Upper lobe of right lung (tissue), 1 donor: ENCODE data around the gene GATAD2A. TPM values are rescaled to one million over a fixed set of nuclear protein-coding genes. Genes with fewer than 3 reads are reported as not detected.

Experiments
- ATAC-seq: fragments of 200-7000 bp; cut with Tn5 transposase; one replicate; pipeline ENCODE4 v1.9.1; 2020; ENCODE audit warnings: mild to moderate bottlenecking, moderate library complexity
- DNase-seq: peaks from one replicate; pipeline ENCODE4 v3.0.0-alpha.2; 2020
- H3K27ac ChIP-seq: fragments of 200-600 bp; one replicate; pipeline ENCODE4 v1.8.0; 2022
- H3K27me3 ChIP-seq: fragments of 200-600 bp; one replicate; pipeline ENCODE4 v1.8.0; 2022; ENCODE audit warnings: mild to moderate bottlenecking
- H3K36me3 ChIP-seq: fragments of 200-600 bp; one replicate; pipeline ENCODE4 v1.8.0; 2022
- H3K4me1 ChIP-seq: fragments of 200-600 bp; one replicate; pipeline ENCODE4 v1.8.0; 2022
- H3K4me3 ChIP-seq: fragments of 200-600 bp; one replicate; pipeline ENCODE4 v1.8.0; 2022; ENCODE audit warnings: mild to moderate bottlenecking
- H3K9me3 ChIP-seq: fragments of 200-600 bp; one replicate; pipeline ENCODE4 v1.8.0; 2022
- intact Hi-C: fragments of 100-400 bp; cut with DNase I; formaldehyde crosslinking; loops from one replicate; pipeline ENCODE4 v1.11.0; 2022
- total RNA-seq: library from RNA; stranded (reverse); fragmentation: NEBNext Ultra II Directional; extraction: Animal tissue kit (Norgen Biotek cat#: 25700); gene quantifications from one replicate; pipeline ENCODE4 v1.2.1, GENCODE V29; 2021
- TF ChIP-seq, protein P1 (sequence below): fragments of 200-600 bp; IDR thresholded peaks from one replicate; pipeline ENCODE4 v1.8.0; 2022; ENCODE audit warnings: antibody characterized with exemption
- donor health status: DM: no; HTN: yes; CAD: no; lungs with severe emphysema.

Gene GATAD2A
- total RNA-seq, 1 donor from 2014 or later = 85.8 TPM

DNA sequence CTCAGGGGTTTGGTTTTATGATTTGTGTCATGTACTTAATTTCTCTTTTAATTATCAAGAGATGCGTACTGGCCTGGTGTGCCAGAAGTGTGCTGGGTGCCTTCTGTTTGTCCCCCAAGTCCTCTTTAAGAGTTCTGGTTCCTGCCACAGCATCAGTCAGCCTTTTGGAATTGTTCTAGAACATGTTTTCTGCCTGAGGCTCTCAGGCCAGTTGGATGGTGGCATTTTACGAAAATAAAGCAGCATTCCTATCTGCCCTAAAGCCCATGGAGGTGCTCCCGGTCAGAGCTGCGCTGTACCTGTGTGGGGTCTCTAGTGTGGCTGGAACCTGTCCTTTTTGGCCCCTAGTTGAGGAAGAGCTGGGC lies 55.8 kb downstream of the GATAD2A start:
- peak overlapping the region; percentile 82 for H3K27ac ChIP-seq
- peak overlapping the region; percentile 6 for H3K4me3 ChIP-seq
- H3K4me1 ChIP-seq = peaks cover 78% of the 10 kb centered on the region
- no peak for ATAC-seq
- intact Hi-C loops = no loop called here
- no peaks in the 10 kb centered on the region for H3K9me3 ChIP-seq
- no peaks in the 10 kb centered on the region for H3K27me3 ChIP-seq
- H3K36me3 ChIP-seq = peaks cover 14% of the 10 kb centered on the region
- TF ChIP-seq, protein P1, sequence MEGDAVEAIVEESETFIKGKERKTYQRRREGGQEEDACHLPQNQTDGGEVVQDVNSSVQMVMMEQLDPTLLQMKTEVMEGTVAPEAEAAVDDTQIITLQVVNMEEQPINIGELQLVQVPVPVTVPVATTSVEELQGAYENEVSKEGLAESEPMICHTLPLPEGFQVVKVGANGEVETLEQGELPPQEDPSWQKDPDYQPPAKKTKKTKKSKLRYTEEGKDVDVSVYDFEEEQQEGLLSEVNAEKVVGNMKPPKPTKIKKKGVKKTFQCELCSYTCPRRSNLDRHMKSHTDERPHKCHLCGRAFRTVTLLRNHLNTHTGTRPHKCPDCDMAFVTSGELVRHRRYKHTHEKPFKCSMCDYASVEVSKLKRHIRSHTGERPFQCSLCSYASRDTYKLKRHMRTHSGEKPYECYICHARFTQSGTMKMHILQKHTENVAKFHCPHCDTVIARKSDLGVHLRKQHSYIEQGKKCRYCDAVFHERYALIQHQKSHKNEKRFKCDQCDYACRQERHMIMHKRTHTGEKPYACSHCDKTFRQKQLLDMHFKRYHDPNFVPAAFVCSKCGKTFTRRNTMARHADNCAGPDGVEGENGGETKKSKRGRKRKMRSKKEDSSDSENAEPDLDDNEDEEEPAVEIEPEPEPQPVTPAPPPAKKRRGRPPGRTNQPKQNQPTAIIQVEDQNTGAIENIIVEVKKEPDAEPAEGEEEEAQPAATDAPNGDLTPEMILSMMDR = no peak
- no peak for DNase-seq

DNA sequence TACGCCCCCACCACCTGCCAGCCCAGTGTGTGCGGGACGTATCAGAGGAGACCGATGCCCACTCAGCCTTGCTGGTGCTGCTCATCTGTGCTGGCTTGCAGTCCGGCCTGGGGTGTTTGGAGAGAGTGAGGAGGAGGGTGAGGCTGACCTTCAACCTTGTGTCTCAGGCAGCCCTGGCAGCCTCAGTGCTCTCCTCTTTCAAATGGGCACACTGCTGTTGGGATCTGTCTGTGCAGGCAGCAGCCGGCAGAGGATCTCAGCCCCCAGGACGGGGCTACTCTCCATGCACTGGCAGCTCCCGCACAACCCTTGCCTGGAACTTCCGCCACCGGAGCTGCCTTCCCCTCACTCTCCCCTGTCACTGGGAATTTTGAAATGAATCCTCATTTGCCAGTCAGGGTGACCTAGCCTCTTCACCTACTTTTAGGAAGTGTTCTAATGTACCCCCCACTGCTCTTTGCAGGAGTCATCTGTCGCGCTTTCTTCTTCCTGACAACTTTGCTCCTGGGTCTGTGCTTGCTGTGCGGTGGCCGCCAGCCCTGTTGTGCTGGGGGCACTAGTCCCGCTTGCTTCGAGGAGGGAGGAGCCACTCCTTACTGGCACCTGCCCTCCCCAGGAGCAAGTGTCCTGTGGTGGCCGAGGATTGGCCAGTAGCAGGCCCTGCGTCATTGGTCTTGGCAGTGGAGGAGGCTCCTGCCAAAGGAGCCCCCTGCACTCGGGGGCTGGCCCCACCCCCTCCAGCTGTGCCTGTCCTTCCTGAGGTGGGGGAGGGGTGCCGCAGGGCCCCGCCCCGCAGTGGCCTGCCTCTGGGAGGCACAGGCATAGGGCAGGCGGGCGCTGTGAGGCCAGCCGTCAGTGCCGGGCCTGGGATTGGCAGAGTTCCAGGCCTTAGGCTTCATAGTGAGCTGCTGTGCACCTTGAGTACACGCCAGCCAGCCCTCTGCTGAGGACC lies 56.5 kb downstream of the GATAD2A start:
- intact Hi-C loops = no loop called here
- no peaks in the 10 kb centered on the region for H3K27me3 ChIP-seq
- DNase-seq (peak; percentile 75), ATAC-seq (peak; percentile 51)
- H3K4me1 ChIP-seq = peaks cover 78% of the 10 kb centered on the region
- TF ChIP-seq, protein P1 = no peak
- no peaks in the 10 kb centered on the region for H3K9me3 ChIP-seq
- H3K27ac ChIP-seq = peak overlapping the region; percentile 82
- peak overlapping the region; percentile 4 for H3K4me3 ChIP-seq
- peaks cover 21% of the 10 kb centered on the region for H3K36me3 ChIP-seq

DNA sequence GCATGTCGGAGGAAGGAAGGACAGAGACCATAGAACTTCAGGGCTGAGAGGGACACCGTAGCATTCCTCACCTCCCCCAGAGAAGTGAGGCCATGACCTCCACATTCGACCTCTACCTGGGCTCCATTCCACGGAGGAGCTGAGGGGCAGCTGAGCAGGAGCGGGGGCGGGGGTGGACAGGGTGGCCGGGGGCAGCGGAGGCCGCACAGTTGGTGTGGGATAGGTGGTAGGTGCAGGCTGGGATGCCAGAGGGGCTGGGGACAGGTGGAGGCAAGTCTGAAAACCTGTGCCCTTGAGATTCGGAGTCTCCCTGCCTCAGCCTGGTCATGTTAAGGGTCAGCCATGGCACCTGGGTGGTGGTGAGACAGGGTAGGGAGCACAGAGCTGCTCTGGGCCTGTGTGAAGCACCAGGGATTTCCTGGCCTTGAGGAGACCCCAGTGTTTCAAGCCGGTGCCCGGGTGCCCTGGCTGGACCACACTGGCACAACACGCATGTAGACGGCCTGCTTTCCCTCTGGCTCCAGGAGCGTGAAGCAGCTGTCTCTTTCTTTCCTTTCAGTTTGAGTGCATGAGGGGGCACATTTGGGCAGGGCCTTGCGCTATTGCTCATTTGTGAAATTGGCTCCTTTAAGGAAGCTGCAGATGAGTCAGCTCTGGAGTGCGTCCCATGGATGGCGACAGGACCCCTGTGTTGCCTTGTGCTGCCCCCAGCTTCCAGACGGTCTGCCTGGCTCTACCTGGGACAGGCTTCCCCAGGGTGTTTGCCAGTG lies 58.1 kb downstream of the GATAD2A start:
- peaks cover 7% of the 10 kb centered on the region for H3K9me3 ChIP-seq
- TF ChIP-seq, protein P1 = no peak
- H3K36me3 ChIP-seq = peaks cover 27% of the 10 kb centered on the region
- H3K4me1 ChIP-seq = peaks cover 66% of the 10 kb centered on the region
- ATAC-seq (peak; percentile 1), DNase-seq (no peak)
- no peak overlapping the region for H3K4me3 ChIP-seq
- intact Hi-C loops = no loop called here
- H3K27ac ChIP-seq = peak overlapping the region; percentile 82
- no peaks in the 10 kb centered on the region for H3K27me3 ChIP-seq

GRCh38 chr19:19464339-19465098 lies 59.0 kb downstream of the GATAD2A start:
- no peak overlapping the region for H3K4me3 ChIP-seq
- H3K27me3 ChIP-seq = no peaks in the 10 kb centered on the region
- H3K36me3 ChIP-seq = peaks cover 29% of the 10 kb centered on the region
- peak overlapping the region; percentile 82 for H3K27ac ChIP-seq
- intact Hi-C loops = no loop called here
- H3K9me3 ChIP-seq = peaks cover 10% of the 10 kb centered on the region
- ATAC-seq (peak; percentile 4), DNase-seq (no peak)
- TF ChIP-seq, protein P1 = no peak
- H3K4me1 ChIP-seq = peaks cover 56% of the 10 kb centered on the region

GRCh38 chr19:19465436-19466070 lies 60.1 kb downstream of the GATAD2A start:
- no peak overlapping the region for H3K27ac ChIP-seq
- peaks cover 10% of the 10 kb centered on the region for H3K9me3 ChIP-seq
- peaks cover 29% of the 10 kb centered on the region for H3K36me3 ChIP-seq
- intact Hi-C loops = no loop called here
- no peak overlapping the region for H3K4me3 ChIP-seq
- ATAC-seq (no peak), DNase-seq (no peak)
- peaks cover 46% of the 10 kb centered on the region for H3K4me1 ChIP-seq
- TF ChIP-seq, protein P1 = no peak
- no peaks in the 10 kb centered on the region for H3K27me3 ChIP-seq
